GM19238 (cell line): ENCODE results near the gene MVB12B.

Experiments
- DNase-seq: peaks from one replicate; pipeline ENCODE4 v3.0.0; 2011; ENCODE audit warnings: low spot score; ENCODE audit not compliant: insufficient read length

The MVB12B gene

DNA sequence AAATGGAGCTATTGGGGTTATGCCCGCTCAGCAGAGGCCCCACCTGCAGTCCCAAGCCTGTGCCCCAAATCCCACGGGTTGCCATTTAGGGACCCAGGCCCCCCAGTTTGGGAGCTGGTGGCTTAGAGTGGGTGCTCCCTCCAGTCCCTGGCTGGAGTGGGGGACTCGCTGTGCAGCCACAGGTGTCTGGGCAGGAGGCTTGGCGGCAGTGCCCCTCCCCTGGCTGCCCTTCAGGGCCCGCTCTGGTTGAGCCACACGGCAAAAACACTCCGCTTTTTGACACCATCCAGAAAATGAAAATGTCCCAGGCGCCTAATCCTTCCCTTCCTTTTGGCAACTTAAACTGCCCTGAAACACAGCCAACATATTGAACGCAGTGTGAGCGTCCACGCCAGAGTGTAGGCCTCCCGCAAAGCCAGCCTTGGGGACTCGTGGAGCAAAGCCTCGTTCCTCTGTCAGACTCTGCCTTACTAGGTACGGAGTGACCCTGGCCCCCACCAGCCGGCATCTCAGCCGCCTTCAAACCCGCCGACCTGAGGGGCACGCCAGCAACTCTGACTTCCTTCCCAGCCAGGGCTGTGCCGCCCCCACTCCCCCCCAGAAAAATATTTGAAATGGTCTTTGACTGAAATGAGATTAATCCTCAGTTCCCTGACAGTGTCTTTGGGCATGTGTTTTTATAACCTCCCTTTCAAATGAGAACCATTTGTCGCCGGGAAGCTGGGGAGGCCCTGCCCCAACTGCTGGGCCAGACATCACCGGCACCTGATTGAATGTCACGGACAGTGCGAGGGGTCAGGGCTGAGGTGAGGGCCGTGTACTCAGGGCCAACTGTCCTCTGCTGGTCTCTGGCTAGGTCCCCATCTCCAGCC is 188.6 kb downstream of the MVB12B start:
- no peak for DNase-seq

DNA sequence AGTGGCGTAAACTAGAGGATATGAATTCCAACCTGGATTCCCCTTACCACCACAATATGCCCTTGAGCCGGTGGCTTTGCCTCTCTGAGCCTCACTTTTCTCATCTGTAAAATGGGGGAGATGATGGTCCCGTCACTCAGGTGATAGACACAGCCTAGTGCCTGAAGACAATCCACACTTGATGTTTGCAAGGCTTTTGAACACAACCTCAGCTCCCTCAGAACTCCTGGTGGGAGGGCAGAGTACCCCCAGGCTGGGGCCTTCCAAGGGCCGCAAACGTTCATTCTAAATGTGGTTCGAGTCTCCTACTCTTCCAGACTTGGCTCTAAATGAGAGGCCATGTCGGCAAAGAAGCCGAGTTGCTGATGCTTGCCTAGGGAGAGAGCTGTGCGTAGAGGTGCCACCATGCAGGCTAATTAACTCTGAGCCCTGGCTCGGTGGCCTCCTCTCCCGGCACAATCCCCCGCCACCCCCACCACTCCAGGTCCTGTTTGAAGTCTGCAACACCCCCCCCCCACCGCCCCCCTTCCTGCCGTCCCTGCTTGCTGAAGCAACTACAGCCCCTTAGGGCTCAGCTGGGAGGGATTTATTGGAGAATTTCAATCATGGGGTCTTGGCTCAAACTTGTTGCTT is 189.4 kb downstream of the MVB12B start:
- no peak for DNase-seq

DNA sequence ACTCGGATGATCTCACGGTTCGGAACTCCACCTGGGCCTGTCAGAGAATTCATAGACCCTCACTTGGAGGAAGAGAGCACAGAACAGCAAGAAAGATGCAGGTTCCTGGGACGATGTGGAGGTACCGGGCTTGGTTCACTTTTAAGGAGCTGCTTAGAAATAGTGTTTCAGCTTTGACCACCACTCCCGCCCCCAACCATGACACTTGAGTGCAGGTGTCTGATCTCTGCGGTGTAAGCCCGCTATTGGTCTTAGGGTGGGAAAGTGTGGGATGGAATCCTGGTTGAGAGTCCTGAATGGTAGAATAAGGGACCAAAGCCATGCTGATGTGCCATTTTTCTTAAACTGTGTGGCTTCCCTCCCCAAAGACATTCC is 189.9 kb downstream of the MVB12B start:
- no peak for DNase-seq

DNA sequence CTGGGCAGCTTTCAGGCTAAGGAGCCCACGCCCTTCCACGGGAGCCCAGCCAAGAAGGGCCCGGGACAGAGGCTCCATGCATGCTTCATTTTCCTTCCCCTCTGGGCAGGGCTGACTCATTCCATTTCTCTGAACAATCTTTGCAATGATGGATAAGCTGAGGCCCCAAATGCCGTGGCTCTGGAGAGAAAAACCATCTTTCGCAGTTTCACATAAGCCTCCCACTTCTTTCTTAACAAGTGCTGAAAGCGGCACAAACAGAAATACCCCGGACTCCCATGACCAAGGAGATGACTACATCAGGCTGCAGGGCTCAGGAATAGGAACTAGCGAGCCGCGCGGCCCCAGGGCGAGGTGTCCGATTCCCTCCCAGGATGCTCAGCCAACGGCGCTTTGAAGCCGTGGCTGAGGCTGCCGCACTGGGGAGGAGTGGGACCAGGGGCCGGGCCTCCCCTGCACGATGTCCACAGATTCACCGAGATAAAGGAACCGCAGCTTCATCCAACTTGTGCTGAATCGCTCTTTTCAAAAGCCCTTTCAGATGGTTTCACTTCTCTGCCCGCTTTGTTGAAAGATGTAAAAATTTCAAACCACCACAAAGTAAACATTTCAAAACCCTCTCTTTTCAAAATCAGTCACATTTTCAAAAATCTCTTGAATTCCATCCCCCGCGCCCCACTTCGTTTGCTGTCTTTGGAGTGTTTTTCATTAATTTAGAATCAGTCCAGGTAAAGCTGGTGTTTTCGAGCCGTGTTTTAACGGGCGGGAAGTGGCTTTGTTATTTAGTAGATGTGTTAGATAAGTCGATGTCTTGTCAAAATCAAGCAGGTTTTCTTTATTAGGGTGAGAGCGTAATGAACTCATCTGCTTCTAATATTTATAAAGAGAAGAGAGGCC is 190.6 kb downstream of the MVB12B start:
- DNase-seq, result no peak

DNA sequence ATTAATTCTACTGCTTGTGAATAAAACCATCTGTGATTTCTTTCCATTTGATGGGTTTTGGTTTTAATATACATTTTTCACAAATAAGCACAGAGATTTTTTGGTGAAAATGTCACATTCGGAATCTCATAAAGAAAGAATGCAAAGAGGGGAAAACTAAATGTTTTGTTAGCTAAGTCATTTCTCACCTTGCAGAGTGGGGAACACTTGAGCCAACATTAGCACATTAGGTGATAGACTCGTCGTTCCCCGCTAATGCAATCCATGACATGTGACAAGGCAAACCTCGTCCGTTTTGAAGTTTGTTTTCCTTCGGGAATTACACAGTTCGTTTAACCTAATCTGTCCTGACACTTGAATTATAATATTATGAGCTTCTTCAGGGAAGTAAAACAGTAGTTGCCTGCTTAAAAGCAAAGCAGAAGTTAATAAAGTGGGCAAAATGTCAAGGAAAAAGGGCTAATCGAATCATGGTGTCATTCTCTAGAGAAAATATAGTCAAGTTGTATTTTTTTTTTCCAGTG is 191.3 kb downstream of the MVB12B start:
- no peak for DNase-seq

DNA sequence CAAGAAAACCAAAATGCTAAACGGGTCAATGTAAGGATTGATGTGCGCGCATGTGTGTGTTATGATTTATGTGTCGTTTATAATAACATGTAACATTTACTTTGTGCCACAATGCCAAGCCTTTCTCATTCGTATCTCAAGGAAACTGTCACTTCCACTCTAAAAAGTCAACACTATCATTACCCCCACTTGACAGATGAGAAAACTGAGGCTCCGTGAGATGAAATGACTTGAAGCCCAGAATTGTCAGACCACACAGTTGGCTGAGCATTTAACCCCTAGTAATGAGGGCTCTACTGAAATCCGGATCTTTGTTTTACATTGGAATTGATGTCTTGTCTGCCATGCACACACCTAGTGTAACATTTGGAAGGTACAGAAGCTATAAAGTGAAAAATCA is 192.1 kb downstream of the MVB12B start:
- no peak for DNase-seq

DNA sequence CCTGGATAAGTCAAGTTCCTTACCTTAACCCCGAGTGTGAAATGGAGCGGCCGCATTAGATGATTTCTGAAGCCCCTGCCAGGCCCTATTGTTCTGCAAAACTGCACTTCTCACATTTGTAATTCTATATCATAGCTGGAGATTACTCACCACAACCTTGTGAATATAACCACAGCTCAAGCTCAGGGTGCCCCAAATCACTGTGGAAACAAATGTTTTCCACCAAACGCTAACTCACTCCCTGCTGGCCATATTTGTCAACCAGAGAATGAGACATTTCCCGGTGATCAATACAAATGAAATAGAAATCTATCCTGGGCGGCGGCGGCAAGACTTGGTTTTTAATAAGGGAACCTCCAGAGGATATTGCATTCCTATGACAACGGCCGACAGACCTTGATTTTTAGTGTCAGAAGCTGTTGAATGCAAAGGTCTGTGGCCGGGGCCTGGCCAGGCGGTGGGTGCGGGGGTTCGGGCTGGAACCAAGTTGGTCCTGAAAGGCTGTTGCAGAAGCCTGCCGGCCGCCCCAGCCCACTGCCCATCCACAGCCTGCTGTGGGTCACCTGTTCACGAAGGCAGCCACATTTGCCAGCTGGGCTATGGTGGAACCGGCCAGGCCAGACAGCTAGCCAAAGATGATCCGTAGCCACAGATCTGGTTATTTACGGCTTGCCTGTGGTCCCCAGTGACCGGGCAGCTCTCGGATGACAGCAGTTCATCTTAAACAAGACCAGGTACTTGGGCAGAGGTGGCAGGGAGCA is 193.2 kb downstream of the MVB12B start:
- DNase-seq, result no peak

DNA sequence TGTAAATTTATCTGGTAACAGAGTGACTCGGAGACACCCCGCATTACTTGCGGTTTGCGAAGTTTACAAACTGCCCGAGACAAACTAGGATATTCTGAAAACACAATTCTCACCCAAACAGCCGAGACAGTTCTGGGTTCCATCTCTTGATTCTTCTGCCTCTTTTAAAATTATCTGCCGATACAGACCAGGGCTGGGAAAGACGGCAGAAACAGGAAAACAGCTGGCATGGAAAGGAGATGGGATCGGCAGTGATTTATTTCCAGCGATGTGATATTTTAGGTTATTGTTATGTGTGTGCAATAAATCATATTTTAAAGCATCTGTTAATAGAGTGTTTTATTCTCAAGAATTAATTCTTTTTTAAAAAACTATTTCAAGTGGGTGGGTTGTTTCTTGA is 193.8 kb downstream of the MVB12B start:
- no peak for DNase-seq

DNA sequence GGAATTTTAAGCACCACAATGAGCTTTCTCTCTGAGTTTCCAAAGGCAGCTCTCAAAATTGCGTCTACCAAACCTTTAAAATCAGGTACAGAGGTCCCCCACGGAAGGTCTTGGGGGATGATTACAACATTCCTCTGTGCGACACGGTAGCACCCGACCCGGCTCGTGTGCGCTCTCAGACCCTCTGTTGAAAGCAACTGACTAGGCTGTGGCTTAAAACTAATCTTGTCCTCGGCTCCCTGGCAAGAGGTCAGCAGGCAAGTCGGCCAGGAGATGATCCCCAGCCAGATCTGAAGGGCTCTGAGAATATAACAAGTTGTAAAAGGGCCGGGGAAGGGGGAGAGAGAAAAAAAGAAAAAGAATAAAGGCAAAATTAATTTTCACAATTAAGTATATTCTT is 194.5 kb downstream of the MVB12B start:
- DNase-seq, result no peak

DNA sequence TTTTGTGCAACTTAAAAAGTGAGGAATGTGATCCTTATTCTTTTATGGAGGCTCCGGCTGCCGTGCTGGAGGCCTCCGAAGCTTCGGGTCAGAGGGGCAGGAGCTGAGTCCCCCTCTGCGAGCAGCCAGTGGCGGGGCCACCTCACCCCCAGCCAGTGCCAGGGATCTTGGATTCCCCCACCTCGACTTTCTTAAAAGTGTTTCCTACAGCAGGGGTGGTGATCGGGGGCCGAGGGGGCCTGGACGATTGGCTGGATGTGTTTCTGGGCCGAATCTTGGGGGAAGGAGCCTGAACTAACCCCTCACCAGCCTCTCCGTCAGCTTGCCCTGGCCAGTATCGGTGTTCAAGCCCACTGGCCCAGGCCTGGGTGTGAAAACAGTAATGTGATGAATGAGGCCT is 194.9 kb downstream of the MVB12B start:
- no peak for DNase-seq

DNA sequence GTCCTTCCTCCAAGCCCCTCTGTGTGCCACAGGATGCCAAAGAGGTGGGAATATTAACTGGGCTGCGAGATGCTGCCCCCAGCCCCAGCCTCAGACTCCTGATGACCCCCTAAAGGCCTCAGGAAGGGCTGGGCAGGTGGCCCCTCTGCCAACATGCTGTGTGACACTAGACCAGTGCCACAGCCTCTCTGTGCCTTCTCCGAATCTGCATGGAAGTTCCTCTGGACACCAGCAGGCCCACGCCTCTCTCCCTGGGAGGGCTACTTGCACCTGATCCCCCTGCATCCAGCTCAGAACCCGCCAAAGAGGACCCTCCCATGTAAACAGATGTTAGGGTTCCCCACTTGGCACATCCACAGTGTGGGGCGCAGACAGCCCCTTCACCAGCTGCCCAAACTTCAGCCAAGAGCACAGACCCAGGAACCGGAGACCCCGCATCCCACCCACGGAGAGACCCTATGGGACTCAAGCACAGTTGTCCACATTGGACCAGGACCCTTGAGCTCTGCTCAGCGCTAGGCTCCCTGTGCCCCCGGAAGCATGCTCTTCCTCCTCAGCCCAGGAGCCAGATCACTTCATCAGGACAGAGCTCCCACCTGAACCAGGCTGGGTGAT is 195.5 kb downstream of the MVB12B start:
- DNase-seq, result no peak

DNA sequence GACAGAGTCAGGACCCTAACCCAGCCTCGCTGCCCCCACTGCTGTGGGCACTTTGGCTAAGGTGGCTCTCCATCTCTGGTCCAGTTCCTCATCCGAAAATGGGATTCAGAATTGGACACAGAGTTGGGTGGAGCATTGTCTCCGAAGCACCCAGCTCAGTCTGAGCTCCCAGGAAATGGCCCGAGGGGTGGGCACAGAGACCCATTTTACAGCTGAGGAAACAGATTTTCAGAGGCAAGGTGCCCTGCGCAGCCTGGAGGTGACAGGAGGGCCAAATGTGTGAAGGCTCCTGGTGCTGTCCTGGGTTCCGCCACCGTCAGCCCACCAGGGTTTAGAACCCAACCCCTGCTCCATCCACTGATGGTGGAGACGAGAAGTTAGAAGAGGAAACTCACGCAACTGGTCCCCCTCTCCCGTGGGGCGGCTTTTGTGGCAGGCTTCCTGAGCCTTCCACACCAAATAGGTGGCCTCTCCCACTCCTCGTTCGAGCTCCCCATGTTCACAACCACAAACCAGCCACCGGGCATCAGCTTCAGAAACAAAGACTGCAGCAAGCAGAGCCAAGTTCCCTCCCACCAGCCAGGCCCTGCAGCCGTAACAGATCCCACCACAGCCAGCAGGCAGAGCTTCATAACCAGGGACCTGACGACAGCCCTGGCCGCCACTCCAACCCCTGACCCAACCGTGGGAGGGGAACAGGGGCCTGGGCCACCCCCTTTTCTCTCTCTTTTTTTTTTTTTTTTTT is 196.2 kb downstream of the MVB12B start:
- DNase-seq, result no peak

DNA sequence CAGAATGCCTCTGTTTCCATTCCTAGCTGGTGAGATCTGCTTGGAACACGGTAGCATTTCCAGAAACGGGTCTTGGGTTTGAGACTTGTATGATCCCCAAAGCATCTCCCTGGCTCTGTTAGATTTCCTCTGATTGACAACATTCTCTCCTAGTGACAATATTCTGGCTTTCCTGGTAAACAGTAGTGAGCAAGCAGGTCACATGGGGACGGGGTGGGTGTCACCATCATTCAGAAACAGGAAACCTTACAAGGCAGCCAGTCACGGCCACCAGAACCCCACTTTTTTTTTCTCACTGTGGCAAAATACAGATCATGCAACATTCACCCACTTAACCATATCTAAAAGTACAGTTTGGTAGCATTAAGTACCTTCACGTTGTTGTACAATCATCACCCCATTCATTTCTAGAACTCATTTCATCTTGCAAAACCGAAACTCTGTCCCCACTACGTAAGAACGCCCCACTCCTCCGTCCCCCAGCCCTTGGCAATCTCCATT is 197.0 kb downstream of the MVB12B start:
- no peak for DNase-seq

DNA sequence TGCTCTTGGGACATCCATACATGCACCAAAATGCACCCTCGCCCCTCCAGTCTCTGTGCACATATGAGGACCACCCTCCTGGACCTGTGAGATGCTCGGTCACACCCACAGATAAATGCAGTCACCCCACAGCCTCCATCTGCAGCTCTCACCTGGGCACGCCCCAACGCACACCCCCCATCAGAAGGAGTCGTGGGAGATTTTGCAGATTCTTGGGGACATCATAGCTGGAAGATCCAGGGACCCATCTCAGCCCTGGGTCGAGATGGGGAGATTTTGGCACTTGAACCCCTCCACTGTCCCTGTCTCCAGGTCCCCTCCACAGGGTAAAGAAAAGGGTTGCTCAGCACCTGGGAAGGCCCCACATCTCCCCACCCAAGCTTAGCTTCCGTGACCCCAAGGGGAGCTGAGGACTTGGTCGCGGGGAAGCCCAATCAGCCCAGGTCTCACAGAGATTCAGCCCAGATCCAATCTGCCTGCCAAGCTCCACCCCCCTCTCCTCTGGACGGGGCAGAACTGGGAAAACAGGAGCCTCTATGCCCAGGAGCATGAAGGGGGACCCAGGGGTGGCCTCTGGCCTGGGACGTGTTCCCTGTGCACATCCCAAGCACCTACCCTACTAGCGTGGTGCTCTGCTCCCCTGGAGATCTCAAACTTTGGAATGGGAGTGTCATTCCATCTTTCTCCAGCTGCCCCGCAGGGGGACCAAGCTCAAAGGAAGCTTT is 197.9 kb downstream of the MVB12B start:
- no peak for DNase-seq

DNA sequence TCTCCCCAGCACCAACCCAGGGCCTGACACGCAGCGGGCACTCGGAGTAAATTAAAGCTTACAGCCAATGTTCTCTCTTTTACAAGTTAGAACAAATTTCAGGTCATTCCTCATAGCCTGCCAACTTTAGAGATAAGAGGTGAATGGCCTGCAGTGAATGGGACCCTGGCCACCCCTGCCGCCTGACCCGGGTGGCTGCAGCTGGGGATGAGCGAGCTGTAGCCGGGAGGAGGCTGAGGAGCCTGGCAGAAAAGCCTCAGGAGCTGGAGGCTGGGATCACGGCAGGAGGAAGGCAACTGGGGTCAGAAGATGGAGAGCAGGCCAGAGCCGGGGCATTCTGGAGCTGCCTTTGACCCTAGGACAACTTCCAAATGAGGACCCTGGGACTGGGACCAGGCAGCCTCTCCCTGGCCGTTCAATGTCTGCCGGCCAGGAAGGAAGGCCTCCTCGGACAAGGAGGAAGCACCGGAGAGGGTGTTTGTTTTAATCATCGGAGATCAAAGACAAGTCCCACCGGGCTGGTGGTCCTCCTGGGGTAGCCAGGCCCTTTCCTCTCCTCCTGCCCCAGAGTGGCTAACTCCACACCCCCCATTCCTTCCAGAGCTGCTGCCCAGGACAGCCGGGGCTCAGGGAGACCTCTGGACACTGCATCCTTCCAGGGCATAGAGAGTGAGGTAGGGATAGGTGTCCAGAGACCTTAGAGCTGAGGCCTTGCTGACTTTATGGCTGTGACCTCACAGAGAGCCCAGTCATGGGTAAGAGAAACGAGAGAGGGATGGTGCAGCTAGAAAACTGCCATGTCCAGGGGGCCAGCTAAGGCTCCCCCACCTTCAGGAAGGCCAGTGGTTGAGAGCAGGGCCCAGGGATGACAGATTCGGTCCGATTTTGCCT is 199.8 kb downstream of the MVB12B start:
- no peak for DNase-seq

DNA sequence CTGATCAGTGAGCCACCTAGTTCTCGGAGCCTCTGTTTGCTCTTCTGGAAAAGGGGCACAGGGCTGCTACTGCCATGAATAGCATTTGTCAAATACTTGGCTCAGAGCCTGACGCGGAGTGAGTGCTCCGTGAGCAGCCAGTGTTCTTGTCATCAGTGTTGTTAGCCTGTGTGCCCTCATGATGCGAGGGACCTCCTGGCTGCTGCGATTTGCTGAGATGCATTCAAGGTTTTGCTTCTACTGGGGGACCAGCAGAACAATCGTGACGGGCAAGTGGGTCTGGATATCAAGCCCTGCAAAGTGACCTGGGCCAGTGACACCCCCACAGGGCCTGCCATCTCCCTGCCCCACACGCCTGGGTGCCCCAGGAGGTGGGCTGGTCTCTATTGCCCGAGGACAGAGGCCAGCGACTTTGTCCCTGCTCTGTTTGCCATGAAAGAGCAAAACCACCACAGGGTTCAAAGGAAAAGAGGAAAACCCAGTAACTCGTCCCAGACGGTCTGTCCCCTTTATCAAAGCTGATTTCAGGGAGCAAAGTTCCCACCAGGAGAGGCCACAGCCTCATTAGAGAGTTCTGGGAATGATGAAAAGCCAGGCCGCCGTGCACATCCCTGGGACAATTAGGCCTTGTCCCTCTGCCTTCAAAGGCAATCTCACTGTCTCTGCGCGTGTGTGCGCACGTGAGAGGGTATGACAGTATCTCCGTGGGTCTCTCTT is 200.6 kb downstream of the MVB12B start:
- no peak for DNase-seq

DNA sequence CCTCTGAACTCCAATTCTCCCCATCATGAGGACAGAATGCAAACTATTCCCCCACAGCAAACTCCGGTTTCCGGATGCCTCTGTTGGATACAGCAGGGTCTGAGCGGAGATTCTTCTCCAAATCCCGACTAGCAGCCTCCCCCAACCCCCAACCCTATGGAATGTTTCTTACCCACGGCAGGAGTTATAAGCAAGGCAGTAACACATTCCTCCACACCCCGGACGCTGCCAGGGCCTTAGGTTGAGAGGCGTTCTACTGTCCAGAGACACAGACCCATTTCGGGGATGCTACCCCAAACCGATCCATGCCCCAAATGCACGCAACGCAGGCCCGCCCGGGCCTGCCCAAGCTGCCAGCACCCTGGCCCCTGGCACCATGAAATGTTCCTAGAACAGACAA is 201.5 kb downstream of the MVB12B start:
- no peak for DNase-seq
